OCI-LY1 (cell line): ENCODE measurements around the gene CCL17.

Source experiments
- H2AFZ ChIP-seq: fragments of 200-600 bp; sonication (generic), shearing (Covaris generic); 2 replicates; pipeline ENCODE4 v1.6.0; 2014; ENCODE audit warnings: antibody characterized with exemption, mild to moderate bottlenecking, low read length
- H3F3A ChIP-seq: fragments of 200-600 bp; sonication (generic), shearing (Covaris generic); 2 replicates; pipeline ENCODE4 v1.6.0; 2014; ENCODE audit warnings: mild to moderate bottlenecking, antibody characterized with exemption, low read length, moderate library complexity; ENCODE audit not compliant: insufficient read depth
- H3K27ac ChIP-seq: fragments of 200-600 bp; sonication (generic); 2 replicates; pipeline ENCODE4 v1.5.1; 2014; ENCODE audit warnings: low read length, mixed run types, mild to moderate bottlenecking, low read depth; ENCODE audit not compliant: poor library complexity, severe bottlenecking
- H3K27me3 ChIP-seq: fragments of 200-600 bp; sonication (generic); 2 replicates; pipeline ENCODE4 v1.6.0; 2014; ENCODE audit warnings: antibody characterized with exemption, mild to moderate bottlenecking, low read length, moderate library complexity; ENCODE audit not compliant: insufficient read depth
- H3K36me3 ChIP-seq: fragments of 200-600 bp; sonication (generic); 2 replicates; pipeline ENCODE4 v1.6.1; 2014; ENCODE audit warnings: mild to moderate bottlenecking, antibody characterized with exemption, low read length, moderate library complexity, mixed read lengths; ENCODE audit not compliant: insufficient read depth
- H3K4me1 ChIP-seq: fragments of 200-600 bp; sonication (generic); 2 replicates; pipeline ENCODE4 v1.5.1; 2014; ENCODE audit warnings: mild to moderate bottlenecking, low read length, moderate library complexity; ENCODE audit not compliant: insufficient read depth, severe bottlenecking
- H3K4me2 ChIP-seq: fragments of 200-600 bp; sonication (generic), shearing (Covaris generic); 2 replicates; pipeline ENCODE4 v1.6.1; 2014; ENCODE audit warnings: low read length
- H3K4me3 ChIP-seq: fragments of 200-600 bp; sonication (generic); 2 replicates; pipeline ENCODE4 v1.5.1; 2014; ENCODE audit warnings: low read length, low read depth, mild to moderate bottlenecking, mixed read lengths; ENCODE audit not compliant: poor library complexity, severe bottlenecking
- H3K79me2 ChIP-seq: fragments of 200-600 bp; shearing (Covaris generic); 2 replicates; pipeline ENCODE4 v1.6.1; 2016; ENCODE audit warnings: mixed run types, low read length, mixed read lengths; ENCODE audit not compliant: insufficient read depth
- H3K9ac ChIP-seq: fragments of 200-600 bp; sonication (generic), shearing (Covaris generic); 2 replicates; pipeline ENCODE4 v1.6.1; 2014; ENCODE audit warnings: mild to moderate bottlenecking, low read length, mixed read lengths
- H3K9me2 ChIP-seq: fragments of 200-600 bp; sonication (generic), shearing (Covaris generic); 2 replicates; pipeline ENCODE4 v1.6.1; 2014; ENCODE audit warnings: low read depth, mild to moderate bottlenecking, low read length, mixed read lengths
- H3K9me3 ChIP-seq: fragments of 200-600 bp; shearing (Covaris generic); 2 replicates; pipeline ENCODE4 v1.6.1; 2014; ENCODE audit warnings: low read length, mixed read lengths
- H4K20me1 ChIP-seq: fragments of 200-600 bp; sonication (generic), shearing (Covaris generic); 2 replicates; pipeline ENCODE4 v1.6.0; 2016; ENCODE audit warnings: mild to moderate bottlenecking, low read length; ENCODE audit not compliant: insufficient read depth
- EZH2 ChIP-seq: fragments of 200-600 bp; sonication (generic), shearing (Covaris generic); IDR thresholded peaks from 2 replicates; pipeline ENCODE4 v1.8.0; 2017; ENCODE audit warnings: borderline replicate concordance, mixed run types, mild to moderate bottlenecking, antibody characterized with exemption, low read length, moderate library complexity, mixed read lengths
- TF ChIP-seq, protein P1 (sequence below): fragments of 200-600 bp; sonication (generic), shearing (Covaris generic); IDR thresholded peaks from 2 replicates; pipeline ENCODE4 v1.5.1; 2017; ENCODE audit warnings: mild to moderate bottlenecking, antibody characterized with exemption, low read length, moderate library complexity, mixed read lengths

The CCL17 gene

DNA sequence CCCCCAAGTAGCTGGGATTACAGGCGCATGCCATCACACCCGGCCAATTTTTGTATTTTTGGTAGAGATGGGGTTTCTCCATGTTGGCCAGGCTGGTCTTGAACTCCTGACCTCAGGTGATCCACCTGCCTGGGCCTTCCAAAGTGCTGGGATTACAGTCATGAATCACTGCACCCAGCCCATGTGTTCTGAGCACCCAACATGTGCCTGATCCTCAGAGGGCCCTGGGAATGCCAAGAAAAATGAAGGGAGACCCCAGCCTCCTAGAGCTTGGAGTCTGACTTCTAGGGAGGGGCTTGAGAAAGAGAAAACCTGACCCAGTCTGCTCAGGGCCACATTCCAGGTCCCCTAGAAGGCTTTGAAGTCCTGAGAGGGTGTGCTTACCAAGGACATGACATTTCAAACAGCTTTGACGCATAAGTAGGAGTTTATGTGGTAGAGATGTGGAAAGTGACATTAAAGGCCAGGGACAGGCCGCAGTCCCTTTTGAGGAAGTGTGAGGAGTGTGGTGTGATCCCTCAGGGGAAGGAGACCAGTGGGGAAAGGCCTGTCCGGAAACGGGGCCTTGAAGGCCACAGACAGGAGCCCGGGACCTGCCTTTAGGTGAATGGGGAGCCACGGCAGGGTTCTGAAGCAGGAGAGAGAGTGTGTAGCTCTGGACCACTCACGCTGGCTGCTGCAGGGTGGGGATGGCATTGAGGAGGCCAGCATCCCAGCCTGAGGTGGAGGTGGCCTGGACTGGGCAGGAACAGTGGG, 47.1 kb upstream of the CCL17 start:
- no peak overlapping the region for H3K4me3 ChIP-seq
- H3K4me2 ChIP-seq: no peak overlapping the region

DNA sequence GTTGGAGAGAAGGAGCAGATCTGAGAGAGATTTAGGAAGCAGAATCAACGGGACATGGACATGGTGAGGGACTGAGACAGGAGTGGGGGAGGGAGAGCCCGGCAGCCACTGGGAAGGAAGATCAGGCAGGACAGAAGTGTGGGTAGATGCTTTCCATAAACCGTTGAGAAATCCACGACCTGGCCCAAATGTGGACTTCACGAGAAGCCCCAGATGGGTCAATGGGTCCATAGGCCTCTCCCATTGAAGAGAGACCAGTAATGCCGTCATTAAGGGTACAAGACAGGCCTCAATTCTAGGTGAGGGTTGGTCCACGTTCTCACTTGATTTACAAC, 46.5 kb upstream of the CCL17 start:
- Histone ChIP-seq H3K27ac (no peak overlapping the region), H3K9me3 (no peaks in the 10 kb centered on the region), H3K9ac (no peak overlapping the region), H3K4me3 (no peak overlapping the region), H3K9me2 (no peaks in the 10 kb centered on the region), H3K36me3 (no peaks in the 10 kb centered on the region), H2AFZ (no peak overlapping the region), H3K79me2 (no peaks in the 10 kb centered on the region), H4K20me1 (no peaks in the 10 kb centered on the region), H3K4me1 (no peaks in the 10 kb centered on the region), H3K4me2 (no peak overlapping the region), H3F3A (no peaks in the 10 kb centered on the region), H3K27me3 (no peaks in the 10 kb centered on the region)
- TF ChIP-seq EZH2: no peak
- TF ChIP-seq, protein P1, sequence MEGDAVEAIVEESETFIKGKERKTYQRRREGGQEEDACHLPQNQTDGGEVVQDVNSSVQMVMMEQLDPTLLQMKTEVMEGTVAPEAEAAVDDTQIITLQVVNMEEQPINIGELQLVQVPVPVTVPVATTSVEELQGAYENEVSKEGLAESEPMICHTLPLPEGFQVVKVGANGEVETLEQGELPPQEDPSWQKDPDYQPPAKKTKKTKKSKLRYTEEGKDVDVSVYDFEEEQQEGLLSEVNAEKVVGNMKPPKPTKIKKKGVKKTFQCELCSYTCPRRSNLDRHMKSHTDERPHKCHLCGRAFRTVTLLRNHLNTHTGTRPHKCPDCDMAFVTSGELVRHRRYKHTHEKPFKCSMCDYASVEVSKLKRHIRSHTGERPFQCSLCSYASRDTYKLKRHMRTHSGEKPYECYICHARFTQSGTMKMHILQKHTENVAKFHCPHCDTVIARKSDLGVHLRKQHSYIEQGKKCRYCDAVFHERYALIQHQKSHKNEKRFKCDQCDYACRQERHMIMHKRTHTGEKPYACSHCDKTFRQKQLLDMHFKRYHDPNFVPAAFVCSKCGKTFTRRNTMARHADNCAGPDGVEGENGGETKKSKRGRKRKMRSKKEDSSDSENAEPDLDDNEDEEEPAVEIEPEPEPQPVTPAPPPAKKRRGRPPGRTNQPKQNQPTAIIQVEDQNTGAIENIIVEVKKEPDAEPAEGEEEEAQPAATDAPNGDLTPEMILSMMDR: no peak

More for the DNA sequence above, 47.1 kb upstream of the CCL17 start:
- TF ChIP-seq EZH2: no peak
- TF ChIP-seq, protein P1: no peak
- Histone ChIP-seq H4K20me1 (no peaks in the 10 kb centered on the region), H3K27ac (no peak overlapping the region), H2AFZ (no peak overlapping the region), H3K9ac (no peak overlapping the region), H3K4me1 (no peaks in the 10 kb centered on the region), H3K79me2 (no peaks in the 10 kb centered on the region), H3K9me2 (no peaks in the 10 kb centered on the region), H3K27me3 (no peaks in the 10 kb centered on the region), H3K36me3 (no peaks in the 10 kb centered on the region), H3K9me3 (no peaks in the 10 kb centered on the region), H3F3A (no peaks in the 10 kb centered on the region)

DNA sequence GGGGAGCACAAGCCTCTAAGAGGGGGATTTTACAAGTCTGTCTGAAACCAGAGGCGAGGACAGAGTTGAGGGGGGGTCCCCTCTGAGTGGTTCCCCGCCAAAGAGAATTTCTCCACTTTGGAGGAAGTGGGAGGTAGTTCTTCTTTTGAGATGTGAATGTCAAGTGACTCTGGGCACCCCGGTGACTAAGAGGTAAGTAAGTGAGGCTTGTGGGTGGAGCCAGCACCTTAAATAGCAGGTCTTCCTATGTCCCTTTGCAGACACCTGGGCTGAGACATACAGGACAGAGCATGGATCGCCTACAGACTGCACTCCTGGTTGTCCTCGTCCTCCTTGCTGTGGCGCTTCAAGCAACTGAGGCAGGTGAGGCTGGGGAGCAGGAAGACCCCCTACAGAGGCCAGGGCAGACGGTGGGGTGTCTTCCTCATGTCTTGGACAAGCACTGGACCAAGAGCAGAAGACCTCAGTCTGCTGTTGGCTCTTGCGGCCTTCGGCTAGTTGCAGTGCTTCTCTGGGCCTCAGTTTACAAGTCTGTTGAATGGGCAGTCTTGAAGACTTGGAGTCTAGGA, 46.0 kb upstream of the CCL17 start, which contains the start of gene CCL22:
Gene CCL22, plus strand, starts transcription at position 257 of the 569 bp plus-strand sequence. Its CDS starts 34 bp downstream, at position 291.
- Histone ChIP-seq H3F3A (no peaks in the 10 kb centered on the region), H3K27ac (no peak within 1 kb of the TSS), H3K36me3 (no peaks in the 10 kb centered on the region), H3K27me3 (no peaks in the 10 kb centered on the region), H2AFZ (no peak within 1 kb of the TSS), H3K4me2 (no peak within 1 kb of the TSS), H3K4me3 (no peak within 1 kb of the TSS), H4K20me1 (no peaks in the 10 kb centered on the region), H3K9me3 (no peaks in the 10 kb centered on the region), H3K79me2 (no peaks in the 10 kb centered on the region), H3K9ac (no peak within 1 kb of the TSS), H3K9me2 (no peaks in the 10 kb centered on the region), H3K4me1 (no peaks in the 10 kb centered on the region)
- TF ChIP-seq, protein P1: no peak
- TF ChIP-seq EZH2: no peak
